ENCODE measurements around the gene RIC8B. TPM values are rescaled to one million over a fixed set of nuclear protein-coding genes. Genes with fewer than 3 reads are reported as not detected.

Gene RIC8B
- total RNA-seq, 1 donor from 2014 or later, result 26.5 TPM

GRCh38 chr12:106889326-106889725 is 114.8 kb downstream of the RIC8B start:
- ATAC-seq (no peak), DNase-seq (ENCODE audit: missing footprints) (no peak)
- intact Hi-C loops (cut with DNase I), result no loop called here

GRCh38 chr12:106889950-106890626 is 115.6 kb downstream of the RIC8B start:
- DNase-seq (ENCODE audit: missing footprints), result no peak
- intact Hi-C loops (cut with DNase I), result no loop called here
- ATAC-seq, result no peak

GRCh38 chr12:106892075-106892474 is 117.6 kb downstream of the RIC8B start:
- no peak for ATAC-seq
- DNase-seq (ENCODE audit: missing footprints), result no peak
- intact Hi-C loops (cut with DNase I), result no loop called here

- intact Hi-C loops (cut with DNase I), result no loop called here
- ATAC-seq, result no peak
- no peak for DNase-seq (ENCODE audit: missing footprints)
These were observed 119.0 kb downstream of the RIC8B start for GRCh38 chr12:106893451-106893850.

GRCh38 chr12:106894774-106895173 is 120.3 kb downstream of the RIC8B start:
- no peak for ATAC-seq
- intact Hi-C loops (cut with DNase I), result no loop called here
- no peak for DNase-seq (ENCODE audit: missing footprints)

- no peak for DNase-seq (ENCODE audit: missing footprints)
- intact Hi-C loops (cut with DNase I), result no loop called here
- ATAC-seq, result no peak
These were observed 122.1 kb downstream of the RIC8B start for GRCh38 chr12:106896603-106897002.

GRCh38 chr12:106897082-106897481 is 122.6 kb downstream of the RIC8B start:
- DNase-seq (ENCODE audit: missing footprints), result no peak
- intact Hi-C loops (cut with DNase I), result no loop called here
- ATAC-seq, result no peak

- intact Hi-C loops (cut with DNase I), result no loop called here
- DNase-seq (ENCODE audit: missing footprints) (no peak), ATAC-seq (no peak)
These were observed 123.8 kb downstream of the RIC8B start for GRCh38 chr12:106897981-106898901.

GRCh38 chr12:106900554-106900953 is 126.1 kb downstream of the RIC8B start:
- ATAC-seq (no peak), DNase-seq (ENCODE audit: missing footprints) (no peak)

GRCh38 chr12:106901276-106901675 is 126.8 kb downstream of the RIC8B start:
- no peak for ATAC-seq

More at GRCh38 chr12:106900554-106900953, 126.1 kb downstream of the RIC8B start:
- intact Hi-C loops (cut with DNase I), result no loop called here

GRCh38 chr12:106902053-106902452 is 127.6 kb downstream of the RIC8B start:
- intact Hi-C loops (cut with DNase I), result no loop called here
- no peak for ATAC-seq
- peak; percentile 67 for DNase-seq (ENCODE audit: missing footprints)

More at GRCh38 chr12:106901276-106901675, 126.8 kb downstream of the RIC8B start:
- intact Hi-C loops (cut with DNase I), result no loop called here
- DNase-seq (ENCODE audit: missing footprints), result no peak

GRCh38 chr12:106903241-106903945 is 128.9 kb downstream of the RIC8B start:
- ATAC-seq, result peak; percentile 92
- peak; percentile 75 for DNase-seq (ENCODE audit: missing footprints)
- intact Hi-C loops (cut with DNase I), result no loop called here

GRCh38 chr12:106906715-106907114 is 132.2 kb downstream of the RIC8B start:
- DNase-seq (ENCODE audit: missing footprints), result no peak
- no peak for ATAC-seq
- intact Hi-C loops (cut with DNase I), result no loop called here

- ATAC-seq, result no peak
- DNase-seq (ENCODE audit: missing footprints), result no peak
- intact Hi-C loops (cut with DNase I), result no loop called here
These were observed 132.9 kb downstream of the RIC8B start for GRCh38 chr12:106907411-106907810.

GRCh38 chr12:106907846-106908245 is 133.4 kb downstream of the RIC8B start:
- intact Hi-C loops (cut with DNase I), result no loop called here
- ATAC-seq (no peak), DNase-seq (ENCODE audit: missing footprints) (no peak)

GRCh38 chr12:106908561-106908960 is 134.1 kb downstream of the RIC8B start:
- intact Hi-C loops (cut with DNase I), result no loop called here
- no peak for ATAC-seq
- DNase-seq (ENCODE audit: missing footprints), result no peak

GRCh38 chr12:106910202-106910601 is 135.7 kb downstream of the RIC8B start:
- intact Hi-C loops (cut with DNase I), result loop anchor here (10.0 kb wide), 1 partner anchor 235 kb away; no protein-coding TSS in a partner anchor
- ATAC-seq, result no peak
- DNase-seq (ENCODE audit: missing footprints), result no peak

GRCh38 chr12:106911581-106911980 is 137.1 kb downstream of the RIC8B start:
- no peak for ATAC-seq
- no peak for DNase-seq (ENCODE audit: missing footprints)
- intact Hi-C loops (cut with DNase I), result loop anchor here (10.0 kb wide), 1 partner anchor 237 kb away; no protein-coding TSS in a partner anchor

- DNase-seq (ENCODE audit: missing footprints), result no peak
- intact Hi-C loops (cut with DNase I), result loop anchor here (10.0 kb wide), 1 partner anchor 239 kb away; no protein-coding TSS in a partner anchor
- no peak for ATAC-seq
These were observed 139.0 kb downstream of the RIC8B start for GRCh38 chr12:106913456-106913855.
